HG03442 (cell line): ENCODE measurements around the gene TSKS.

Experiments
- ATAC-seq: cut with Tn5 transposase; IDR thresholded peaks from one replicate; pipeline ENCODE4 v1.9.1; 2021; ENCODE audit warnings: mild to moderate bottlenecking, moderate library complexity; ENCODE audit not compliant: unreplicated experiment

Gene TSKS

GRCh38 chr19:49795615-49796014, 32.5 kb upstream of the TSKS start:
- ATAC-seq, result no peak

- no peak for ATAC-seq
Observed at GRCh38 chr19:49793561-49793840, 30.4 kb upstream of the TSKS start.

- no peak for ATAC-seq
Observed at GRCh38 chr19:49792829-49793560, 29.9 kb upstream of the TSKS start.

GRCh38 chr19:49791776-49792445, 28.8 kb upstream of the TSKS start:
- no peak for ATAC-seq

GRCh38 chr19:49790866-49791265, 27.8 kb upstream of the TSKS start:
- ATAC-seq, result no peak

GRCh38 chr19:49788857-49789256, 25.8 kb upstream of the TSKS start:
- ATAC-seq, result no peak

- no peak for ATAC-seq
Observed at GRCh38 chr19:49787746-49788145, 24.6 kb upstream of the TSKS start.

- no peak for ATAC-seq
Observed at GRCh38 chr19:49786376-49786820, 23.3 kb upstream of the TSKS start.

GRCh38 chr19:49782515-49782914, 19.4 kb upstream of the TSKS start:
- ATAC-seq, result no peak

- no peak for ATAC-seq
Observed at GRCh38 chr19:49781394-49781793, 18.3 kb upstream of the TSKS start.

- no peak for ATAC-seq
Observed at GRCh38 chr19:49780861-49781260, 17.8 kb upstream of the TSKS start.

- ATAC-seq, result no peak
Observed at GRCh38 chr19:49779731-49780555, 16.8 kb upstream of the TSKS start.

GRCh38 chr19:49776371-49776764, 13.3 kb upstream of the TSKS start:
- no peak for ATAC-seq

- ATAC-seq, result no peak
Observed at GRCh38 chr19:49775742-49776370, 12.8 kb upstream of the TSKS start.

- ATAC-seq, result no peak
Observed at GRCh38 chr19:49774969-49775368, 11.9 kb upstream of the TSKS start.

GRCh38 chr19:49773663-49774350, 10.7 kb upstream of the TSKS start:
- no peak for ATAC-seq

- no peak for ATAC-seq
Observed at GRCh38 chr19:49772850-49773432, 9.8 kb upstream of the TSKS start.

GRCh38 chr19:49771674-49772139, 8.6 kb upstream of the TSKS start:
- ATAC-seq, result no peak

- ATAC-seq, result no peak
Observed at GRCh38 chr19:49770529-49770928, 7.4 kb upstream of the TSKS start.

GRCh38 chr19:49767967-49768581, 5.0 kb upstream of the TSKS start:
- no peak for ATAC-seq
